ENCODE data around the gene RAB8B. TPM values are rescaled to one million over a fixed set of nuclear protein-coding genes. Genes with fewer than 3 reads are reported as not detected.

Gene RAB8B
- total and polyA plus RNA-seq, 9 of the 15 experiments (the other 6 are each of a cell fraction or from before 2014, with no cell fraction given), result 7.8 to 32.1 (median 24.2) TPM

- TF ChIP-seq ZNF318 (IDR thresholded peaks at IDR 0.05; ENCODE audit: borderline replicate concordance in 1 of 2, low read depth in 1 of 2), result 0 out of 4 replicates have a peak, but pooled peaks of 1 of the 2 experiments have one; percentile 22
- TF ChIP-seq POLR2B (IDR thresholded peaks at IDR 0.05; ENCODE audit: low read depth, partially characterized antibody), result no peak
- no peak for TF ChIP-seq NFXL1 (CRISPR knock-in tag; IDR thresholded peaks at IDR 0.05)
- TF ChIP-seq RBM34 (IDR thresholded peaks at IDR 0.05; ENCODE audit: borderline replicate concordance, insufficient read depth, low read length), result no peak
- no peak for TF ChIP-seq ZNF639 (CRISPR knock-in tag; conservative IDR thresholded peaks at IDR 0.05 in 1 of 2, IDR thresholded peaks at IDR 0.05 in 1 of 2)
- TF ChIP-seq HDGF (IDR thresholded peaks at IDR 0.05), result peak; percentile 92
- no peak for TF ChIP-seq HEY1 (CRISPR knock-in tag; IDR thresholded peaks at IDR 0.05; ENCODE audit: borderline replicate concordance)
- no peak for TF ChIP-seq TFE3 (CRISPR knock-in tag; IDR thresholded peaks at IDR 0.05)
- no peak for TF ChIP-seq TGIF2 (CRISPR knock-in tag; IDR thresholded peaks at IDR 0.05)
- TF ChIP-seq HES1 (IDR thresholded peaks at IDR 0.05; ENCODE audit: low read depth), result no peak
- TF ChIP-seq FOXJ2 (tag; IDR thresholded peaks at IDR 0.05), result no peak
These were observed 749 bp downstream of the RAB8B start (continued) for GRCh38 chr15:63189941-63190768.
